SU-DHL-6 (cell line): ENCODE measurements around the gene TARBP1.

Experiments
- EZH2phosphoT487 ChIP-seq: fragments of 200-600 bp; sonication (generic), shearing (Covaris generic); conservative IDR thresholded peaks from 2 replicates; pipeline ENCODE4 v1.6.1; 2018; ENCODE audit warnings: mild to moderate bottlenecking, antibody characterized with exemption, low read length, moderate library complexity, mixed read lengths
- TF ChIP-seq, protein P1 (sequence below): fragments of 200-600 bp; sonication (generic); IDR thresholded peaks from one replicate; pipeline ENCODE4 v1.5.1; 2017; ENCODE audit warnings: antibody characterized with exemption, mild to moderate bottlenecking, low read length, moderate library complexity; ENCODE audit not compliant: insufficient read depth, poor library complexity, severe bottlenecking

DNA sequence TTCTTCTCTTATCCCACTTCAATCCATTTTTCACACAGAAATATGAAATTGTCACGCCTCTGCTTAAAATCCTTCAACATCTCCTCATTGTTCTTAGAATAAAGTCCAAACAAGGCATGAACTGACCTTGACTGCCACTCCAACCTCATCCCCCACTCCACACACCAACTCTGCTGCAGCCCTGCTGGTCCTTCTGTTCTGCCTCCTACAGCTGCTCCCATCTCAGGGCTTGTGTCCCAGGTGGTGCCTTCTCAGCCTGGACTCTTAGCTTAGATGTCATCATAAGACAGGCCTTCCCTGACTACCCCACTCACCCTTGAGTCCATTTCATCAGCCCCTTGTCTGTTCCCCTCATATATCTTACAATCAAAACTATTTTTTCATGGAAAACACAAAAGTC, 10.4 kb downstream of the TARBP1 start:
- TF ChIP-seq, protein P1, sequence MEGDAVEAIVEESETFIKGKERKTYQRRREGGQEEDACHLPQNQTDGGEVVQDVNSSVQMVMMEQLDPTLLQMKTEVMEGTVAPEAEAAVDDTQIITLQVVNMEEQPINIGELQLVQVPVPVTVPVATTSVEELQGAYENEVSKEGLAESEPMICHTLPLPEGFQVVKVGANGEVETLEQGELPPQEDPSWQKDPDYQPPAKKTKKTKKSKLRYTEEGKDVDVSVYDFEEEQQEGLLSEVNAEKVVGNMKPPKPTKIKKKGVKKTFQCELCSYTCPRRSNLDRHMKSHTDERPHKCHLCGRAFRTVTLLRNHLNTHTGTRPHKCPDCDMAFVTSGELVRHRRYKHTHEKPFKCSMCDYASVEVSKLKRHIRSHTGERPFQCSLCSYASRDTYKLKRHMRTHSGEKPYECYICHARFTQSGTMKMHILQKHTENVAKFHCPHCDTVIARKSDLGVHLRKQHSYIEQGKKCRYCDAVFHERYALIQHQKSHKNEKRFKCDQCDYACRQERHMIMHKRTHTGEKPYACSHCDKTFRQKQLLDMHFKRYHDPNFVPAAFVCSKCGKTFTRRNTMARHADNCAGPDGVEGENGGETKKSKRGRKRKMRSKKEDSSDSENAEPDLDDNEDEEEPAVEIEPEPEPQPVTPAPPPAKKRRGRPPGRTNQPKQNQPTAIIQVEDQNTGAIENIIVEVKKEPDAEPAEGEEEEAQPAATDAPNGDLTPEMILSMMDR = no peak
- no peak for TF ChIP-seq EZH2phosphoT487
